ENCODE results near the gene HOMER2.

GRCh38 chr15:82950295-82950694 lies 2.2 kb downstream of the HOMER2 start:
- TF ChIP-seq, protein P1, sequence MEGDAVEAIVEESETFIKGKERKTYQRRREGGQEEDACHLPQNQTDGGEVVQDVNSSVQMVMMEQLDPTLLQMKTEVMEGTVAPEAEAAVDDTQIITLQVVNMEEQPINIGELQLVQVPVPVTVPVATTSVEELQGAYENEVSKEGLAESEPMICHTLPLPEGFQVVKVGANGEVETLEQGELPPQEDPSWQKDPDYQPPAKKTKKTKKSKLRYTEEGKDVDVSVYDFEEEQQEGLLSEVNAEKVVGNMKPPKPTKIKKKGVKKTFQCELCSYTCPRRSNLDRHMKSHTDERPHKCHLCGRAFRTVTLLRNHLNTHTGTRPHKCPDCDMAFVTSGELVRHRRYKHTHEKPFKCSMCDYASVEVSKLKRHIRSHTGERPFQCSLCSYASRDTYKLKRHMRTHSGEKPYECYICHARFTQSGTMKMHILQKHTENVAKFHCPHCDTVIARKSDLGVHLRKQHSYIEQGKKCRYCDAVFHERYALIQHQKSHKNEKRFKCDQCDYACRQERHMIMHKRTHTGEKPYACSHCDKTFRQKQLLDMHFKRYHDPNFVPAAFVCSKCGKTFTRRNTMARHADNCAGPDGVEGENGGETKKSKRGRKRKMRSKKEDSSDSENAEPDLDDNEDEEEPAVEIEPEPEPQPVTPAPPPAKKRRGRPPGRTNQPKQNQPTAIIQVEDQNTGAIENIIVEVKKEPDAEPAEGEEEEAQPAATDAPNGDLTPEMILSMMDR (IDR thresholded peaks at IDR 0.05 in 2 of 3, conservative IDR thresholded peaks at IDR 0.05 in 1 of 3; ENCODE audit: insufficient read depth in 2 of 3, low read depth in 1 of 3, low read length in 3 of 3): no peak
- TF ChIP-seq RAD21 (CRISPR knock-in tag; conservative IDR thresholded peaks at IDR 0.05 in 1 of 2, IDR thresholded peaks at IDR 0.05 in 1 of 2): no peak
- no peak for TF ChIP-seq PRDM10 (IDR thresholded peaks at IDR 0.05; ENCODE audit: partially characterized antibody)
- TF ChIP-seq THAP7 (CRISPR knock-in tag; IDR thresholded peaks at IDR 0.05): no peak
- no peak for TF ChIP-seq HLTF (IDR thresholded peaks at IDR 0.05)
- no peak for TF ChIP-seq NFE2 (IDR thresholded peaks at IDR 0.05; ENCODE audit: low read depth)

Measured in K562 (cell line).